ENCODE measurements around the gene REP15. TPM values are rescaled to one million over a fixed set of nuclear protein-coding genes. Genes with fewer than 3 reads are reported as not detected.

Gene REP15
- polyA plus RNA-seq, 3 donors = not detected

GRCh38 chr12:27666510-27666909 lies 29.7 kb upstream of the REP15 start:
- H3K27ac Mint-ChIP-seq = no peak overlapping the region

GRCh38 chr12:27667540-27667939 lies 28.7 kb upstream of the REP15 start:
- WGBS (ENCODE audit: insufficient coverage) = 92% methylated on average over 4 of the region's 6 CpGs
- intact Hi-C loops (cut with micrococcal nuclease) = no loop called here
- no peak overlapping the region for H3K9ac ChIP-seq (ENCODE audit: insufficient read depth, low read length, poor library complexity, severe bottlenecking)
- H3K79me2 ChIP-seq (ENCODE audit: insufficient read depth, low read length) = no peaks in the 10 kb centered on the region
- H3K27me3 ChIP-seq (ENCODE audit: control insufficient read depth in 2 of 2, insufficient read depth in 2 of 2, low read length in 2 of 2) = no peaks in the 10 kb centered on the region
- no peak for TF ChIP-seq CTCF (IDR thresholded peaks at IDR 0.05)
- Mint-ChIP-seq H3K9me3 (peaks cover 0 to 3% (median 0%) of the 10 kb centered on the region in 7 donors), H3K27me3 (ENCODE audit: low read depth in 3 of 3) (no peaks in the 10 kb centered on the region), H3K36me3 (no peaks in the 10 kb centered on the region), H3K4me3 (no peak overlapping the region), H3K27ac (no peak overlapping the region), H3K4me1 (peaks cover 6% of the 10 kb centered on the region)
- no peaks in the 10 kb centered on the region for H3K36me3 ChIP-seq (replicated peaks in 1 of 2; ENCODE audit: control insufficient read depth in 1 of 2, insufficient read depth in 2 of 2, low read length in 2 of 2)
- no peak overlapping the region for H3K27ac ChIP-seq (ENCODE audit: low read depth in 1 of 2, low read length in 2 of 2)
- no peak overlapping the region for H3K4me3 ChIP-seq (replicated peaks in 1 of 3; ENCODE audit: low read depth in 2 of 3, low read length in 3 of 3)
- no peak overlapping the region for H2AFZ ChIP-seq (ENCODE audit: insufficient read depth, low read depth, low read length, poor library complexity, severe bottlenecking)
- no peak overlapping the region for H3K4me2 ChIP-seq (replicated peaks; ENCODE audit: extremely low read depth, low read length, poor library complexity, severe bottlenecking)
- no peaks in the 10 kb centered on the region for H4K20me1 ChIP-seq (ENCODE audit: insufficient read depth, low read length)
- H3K9me3 ChIP-seq (replicated peaks in 1 of 2; ENCODE audit: control insufficient read depth in 1 of 2, insufficient read depth in 1 of 2, low read length in 2 of 2) = no peaks in the 10 kb centered on the region
- peaks cover 0 to 3% of the 10 kb centered on the region in 2 donors for H3K4me1 ChIP-seq (ENCODE audit: control insufficient read depth in 1 of 2, insufficient read depth in 2 of 2, low read length in 2 of 2)
- DNase-seq = no peak

More at GRCh38 chr12:27666510-27666909, 29.7 kb upstream of the REP15 start:
- Mint-ChIP-seq H3K9me3 (peaks cover 0 to 3% (median 0%) of the 10 kb centered on the region in 7 donors), H3K36me3 (no peaks in the 10 kb centered on the region), H3K27me3 (ENCODE audit: low read depth in 3 of 3) (no peaks in the 10 kb centered on the region), H3K4me1 (peaks cover 6% of the 10 kb centered on the region), H3K4me3 (no peak overlapping the region)
- H3K27ac ChIP-seq (ENCODE audit: low read depth in 1 of 2, low read length in 2 of 2) = no peak overlapping the region
- no peaks in the 10 kb centered on the region for H4K20me1 ChIP-seq (ENCODE audit: insufficient read depth, low read length)
- no peak overlapping the region for H3K4me3 ChIP-seq (replicated peaks in 1 of 3; ENCODE audit: low read depth in 2 of 3, low read length in 3 of 3)
- H2AFZ ChIP-seq (ENCODE audit: insufficient read depth, low read depth, low read length, poor library complexity, severe bottlenecking) = no peak overlapping the region
- WGBS (ENCODE audit: insufficient coverage) = 83% methylated on average over 1 of the region's 3 CpGs
- H3K4me2 ChIP-seq (replicated peaks; ENCODE audit: extremely low read depth, low read length, poor library complexity, severe bottlenecking) = no peak overlapping the region
- no peak for DNase-seq
- peaks cover 0 to 3% of the 10 kb centered on the region in 2 donors for H3K4me1 ChIP-seq (ENCODE audit: control insufficient read depth in 1 of 2, insufficient read depth in 2 of 2, low read length in 2 of 2)
- no peaks in the 10 kb centered on the region for H3K9me3 ChIP-seq (replicated peaks in 1 of 2; ENCODE audit: control insufficient read depth in 1 of 2, insufficient read depth in 1 of 2, low read length in 2 of 2)
- H3K79me2 ChIP-seq (ENCODE audit: insufficient read depth, low read length) = no peaks in the 10 kb centered on the region
- no peaks in the 10 kb centered on the region for H3K27me3 ChIP-seq (ENCODE audit: control insufficient read depth in 2 of 2, insufficient read depth in 2 of 2, low read length in 2 of 2)
- no peaks in the 10 kb centered on the region for H3K36me3 ChIP-seq (replicated peaks in 1 of 2; ENCODE audit: control insufficient read depth in 1 of 2, insufficient read depth in 2 of 2, low read length in 2 of 2)
- no peak for TF ChIP-seq CTCF (IDR thresholded peaks at IDR 0.05)
- H3K9ac ChIP-seq (ENCODE audit: insufficient read depth, low read length, poor library complexity, severe bottlenecking) = no peak overlapping the region
- intact Hi-C loops (cut with micrococcal nuclease) = no loop called here

All from CD14-positive monocyte (primary cell).